Endometrial microvascular endothelial cells (primary cell): ENCODE measurements around the gene LDB2. TPM values are rescaled to one million over a fixed set of nuclear protein-coding genes. Genes with fewer than 3 reads are reported as not detected.

ENCODE experiments used
- in situ Hi-C: cut with HindIII; loops from 2 replicates; pipeline ENCODE4 v1.10.0; 2017; ENCODE audit warnings: low sequenced_read_pairs, low pct_unique_long_range_greater_than_20kb; ENCODE audit errors: inconsistent ontology term
- total RNA-seq: library from RNA; depleted of rRNA; stranded (reverse); fragments of >200 nt; gene quantifications from one replicate; pipeline ENCODE4 v1.2.3, GENCODE V29; 2015; ENCODE audit errors: inconsistent ontology term

LDB2 gene
- total RNA-seq, 1 donor from 2014 or later, result 46.6 TPM

GRCh38 chr4:16775411-16776154 is 122.9 kb downstream of the LDB2 start:
- in situ Hi-C loops, result no loop called here

- in situ Hi-C loops, result no loop called here
Measured at GRCh38 chr4:16772366-16772850, 126.0 kb downstream of the LDB2 start.

GRCh38 chr4:16770710-16771285 is 127.6 kb downstream of the LDB2 start:
- in situ Hi-C loops, result no loop called here

- in situ Hi-C loops, result no loop called here
Measured at GRCh38 chr4:16767861-16768260, 130.6 kb downstream of the LDB2 start.

GRCh38 chr4:16767251-16767650 is 131.2 kb downstream of the LDB2 start:
- in situ Hi-C loops, result no loop called here

- in situ Hi-C loops, result no loop called here
Measured at GRCh38 chr4:16765546-16765945, 132.9 kb downstream of the LDB2 start.

- in situ Hi-C loops, result no loop called here
Measured at GRCh38 chr4:16764622-16765021, 133.8 kb downstream of the LDB2 start.

GRCh38 chr4:16760617-16761363 is 137.7 kb downstream of the LDB2 start:
- in situ Hi-C loops, result no loop called here

- in situ Hi-C loops, result no loop called here
Measured at GRCh38 chr4:16759931-16760582, 138.4 kb downstream of the LDB2 start.

- in situ Hi-C loops, result no loop called here
Measured at GRCh38 chr4:16758816-16759215, 139.6 kb downstream of the LDB2 start.

- in situ Hi-C loops, result no loop called here
Measured at GRCh38 chr4:16758255-16758654, 140.2 kb downstream of the LDB2 start.

GRCh38 chr4:16757080-16757521 is 141.3 kb downstream of the LDB2 start:
- in situ Hi-C loops, result no loop called here

- in situ Hi-C loops, result no loop called here
Measured at GRCh38 chr4:16754104-16754503, 144.3 kb downstream of the LDB2 start.

GRCh38 chr4:16752150-16752549 is 146.3 kb downstream of the LDB2 start:
- in situ Hi-C loops, result no loop called here

- in situ Hi-C loops, result no loop called here
Measured at GRCh38 chr4:16750882-16751642, 147.4 kb downstream of the LDB2 start.

GRCh38 chr4:16750216-16750615 is 148.2 kb downstream of the LDB2 start:
- in situ Hi-C loops, result no loop called here

- in situ Hi-C loops, result no loop called here
Measured at GRCh38 chr4:16745887-16746286, 152.6 kb downstream of the LDB2 start.

- in situ Hi-C loops, result no loop called here
Measured at GRCh38 chr4:16745009-16745635, 153.3 kb downstream of the LDB2 start.
